Posterior vena cava (tissue), 2 donors: Measurements from ENCODE around the gene NUDT19. TPM values are rescaled to one million over a fixed set of nuclear protein-coding genes. Genes with fewer than 3 reads are reported as not detected.
"Not testable (repeated sequence)": the region's sequence is repeated elsewhere in the genome, so short reads cannot be mapped to it uniquely, and the experiment has no call there.

ENCODE experiments used
- DNase-seq: peaks from one replicate; pipeline ENCODE4 v3.0.0-alpha.2; 2020; ENCODE audit warnings: low spot score
- intact Hi-C, 2 donors: fragments of 100-400 bp; cut with DNase I; formaldehyde crosslinking; loops; one replicate each; pipeline versions ENCODE4 v1.14.1 to v1.14.2; 2022 to 2023
- total RNA-seq, 2 donors: library from RNA; stranded (reverse); fragmentation: NEBNext Ultra II Directional; extraction: Animal tissue kit (Norgen Biotek cat#: 25700); gene quantifications; one replicate each; pipeline ENCODE4 v1.2.1, GENCODE V29; 2021
- donor health status: DM: yes; HTN: yes; CAD: no.
- donor health status: DM: yes; HTN: yes; CAD: no.

NUDT19 gene
- total RNA-seq, 2 donors from 2014 or later, result 7.1 to 8.1 TPM

GRCh38 chr19:32674153-32674930 lies 17.3 kb upstream of the NUDT19 start:
- peak; percentile 81 for DNase-seq
- intact Hi-C loops, result no loop called here

- DNase-seq, result peak; percentile 99
- intact Hi-C loops, result no loop called here
Measured at GRCh38 chr19:32674931-32675719, 16.5 kb upstream of the NUDT19 start, which contains the start of gene ANKRD27. Gene ANKRD27 (minus strand): TSS chr19:32675180. CDS start chr19:32659015, 16,165 bp downstream.

GRCh38 chr19:32675720-32676185 lies 15.9 kb upstream of the NUDT19 start, which contains the start of gene RGS9BP:
Gene RGS9BP (plus strand): TSS chr19:32675848. CDS start chr19:32676264, 416 bp downstream.
- DNase-seq, result peak; percentile 93

GRCh38 chr19:32676186-32676894 lies 15.3 kb upstream of the NUDT19 start:
- intact Hi-C loops, result no loop called here
- DNase-seq, result peak; percentile 82

More at GRCh38 chr19:32675720-32676185, 15.9 kb upstream of the NUDT19 start, which contains the start of gene RGS9BP:
- intact Hi-C loops, result no loop called here

GRCh38 chr19:32676895-32677359 lies 14.7 kb upstream of the NUDT19 start:
- DNase-seq, result no peak
- intact Hi-C loops, result no loop called here

GRCh38 chr19:32677657-32678056 lies 14.0 kb upstream of the NUDT19 start:
- intact Hi-C loops, result no loop called here
- no peak for DNase-seq

- DNase-seq, result no peak
- intact Hi-C loops, result no loop called here
Measured at GRCh38 chr19:32680986-32681385, 10.6 kb upstream of the NUDT19 start.

GRCh38 chr19:32682317-32682716 lies 9.3 kb upstream of the NUDT19 start:
- intact Hi-C loops, result no loop called here
- DNase-seq, result no peak

- DNase-seq, result no peak
- intact Hi-C loops, result no loop called here
Measured at GRCh38 chr19:32686847-32687475, 4.7 kb upstream of the NUDT19 start.

- intact Hi-C loops, result no loop called here
- DNase-seq, result no peak
Measured at GRCh38 chr19:32687681-32688080, 3.9 kb upstream of the NUDT19 start.

GRCh38 chr19:32688311-32688710 lies 3.3 kb upstream of the NUDT19 start:
- intact Hi-C loops, result no loop called here
- no peak for DNase-seq

GRCh38 chr19:32691952-32692726 lies 518 bp downstream of the NUDT19 start:
- peak; percentile 93 for DNase-seq
- intact Hi-C loops, result no loop called here

- intact Hi-C loops, result no loop called here
- no peak for DNase-seq
Measured at GRCh38 chr19:32692727-32693061, 1.1 kb downstream of the NUDT19 start.

- not testable (repeated sequence) for DNase-seq
Measured at GRCh38 chr19:32693151-32694108, 1.8 kb downstream of the NUDT19 start.

GRCh38 chr19:32694316-32694715 lies 2.7 kb downstream of the NUDT19 start:
- intact Hi-C loops, DNase-seq: not testable (repeated sequence)

More at GRCh38 chr19:32693151-32694108, 1.8 kb downstream of the NUDT19 start:
- intact Hi-C loops, result not testable (repeated sequence)

GRCh38 chr19:32694851-32695250 lies 3.2 kb downstream of the NUDT19 start:
- intact Hi-C loops, result not testable (repeated sequence)

GRCh38 chr19:32695506-32695905 lies 3.9 kb downstream of the NUDT19 start:
- DNase-seq, intact Hi-C loops: not testable (repeated sequence)

More at GRCh38 chr19:32694851-32695250, 3.2 kb downstream of the NUDT19 start:
- DNase-seq, result not testable (repeated sequence)
